HepG2 (cell line): ENCODE data around the gene GRK5. TPM values are rescaled to one million over a fixed set of nuclear protein-coding genes. Genes with fewer than 3 reads are reported as not detected.

ENCODE experiments used
- ATAC-seq: fragments of 200-7000 bp; cut with Tn5 transposase; 3 replicates; pipeline ENCODE4 v1.9.1; 2020; ENCODE audit warnings: mild to moderate bottlenecking, moderate library complexity
- BruUV-seq: library from RNA; stranded (reverse); fragments of 400-500 nt; replicated peaks from 2 replicates; lab custom pipeline; 2021; lab: Mats Ljungman, UMichigan
- CTCF ChIA-PET: fragments of 300-600 bp; formaldehyde crosslinking; extraction: SDS; loops from one replicate; lab custom pipeline; 2021; ENCODE audit warnings: low total read pairs, inconsistent platforms, low intra/inter-chr PET ratio; lab: Yijun Ruan, JAX
- POLR2A ChIA-PET: fragments of 350-600 bp; sonication (Branson Sonifier 250); formaldehyde crosslinking; loops from one replicate; lab custom pipeline; 2020; ENCODE audit warnings: antibody characterized with exemption, inconsistent platforms; lab: Yijun Ruan, JAX
- DNase-seq: peaks from one replicate; pipeline ENCODE4 v3.0.0-alpha.2; 2015; ENCODE audit warnings: low spot score
- FAIRE-seq: peaks from 3 replicates; lab custom pipeline; 2011; peaks lifted over from hg19 to GRCh38; lab: Jason Lieb, UNC
- H2AFZ ChIP-seq: one replicate; pipeline ENCODE4 v1.6.1; 2011; ENCODE audit warnings: low read length, inconsistent platforms
- H3K27ac ChIP-seq: fragments of 300-600 bp; 3 replicates; pipeline ENCODE4 v1.8.0; 2011; ENCODE audit warnings: mixed run types, mild to moderate bottlenecking, mixed read lengths, low read length, inconsistent platforms; ENCODE audit not compliant: insufficient read depth; ENCODE audit errors: extremely low read length
- H3K27me3 ChIP-seq, 2 experiments: fragments of 200-600 bp in 1 of 2; 2 replicates in 1 of 2; 3 replicates in 1 of 2; pipeline versions ENCODE4 v1.6.0 to v1.8.0; 2011; ENCODE audit warnings: low read length in 2 of 2, mild to moderate bottlenecking in 2 of 2, moderate library complexity in 2 of 2, inconsistent platforms in 1 of 2; ENCODE audit not compliant: insufficient read depth in 2 of 2, control insufficient read depth in 1 of 2
- H3K36me3 ChIP-seq, 2 experiments: fragments of 200-600 bp in 1 of 2; replicated peaks in 1 of 2; 2 replicates in 1 of 2; 3 replicates in 1 of 2; pipeline versions ENCODE4 v1.5.1 to v1.8.0; 2011; ENCODE audit warnings: low read length in 2 of 2, inconsistent platforms in 1 of 2; ENCODE audit not compliant: insufficient read depth in 2 of 2, control insufficient read depth in 1 of 2
- H3K4me1 ChIP-seq: 2 replicates; pipeline ENCODE4 v1.5.1; 2012; ENCODE audit warnings: low read length, inconsistent platforms; ENCODE audit not compliant: insufficient read depth
- H3K4me2 ChIP-seq: 2 replicates; pipeline ENCODE4 v1.6.0; 2011; ENCODE audit warnings: low read depth, low read length, inconsistent platforms
- H3K4me3 ChIP-seq, 3 experiments: fragments of 200-600 bp in 1 of 3; sonication (generic), shearing (Covaris generic) in 1 of 3; replicated peaks in 1 of 3; 2 replicates each; pipeline ENCODE4 v1.5.1; 2011 to 2016; ENCODE audit warnings: low read length in 3 of 3, inconsistent platforms in 2 of 3, low read depth in 2 of 3, mild to moderate bottlenecking in 2 of 3, control low read depth in 1 of 3, mixed read lengths in 1 of 3; ENCODE audit not compliant: insufficient read depth in 1 of 3
- H3K79me2 ChIP-seq: one replicate; pipeline ENCODE4 v1.6.1; 2011; ENCODE audit warnings: low read length, inconsistent platforms; ENCODE audit not compliant: insufficient read depth
- H3K9ac ChIP-seq: 2 replicates; pipeline ENCODE4 v1.6.0; 2011; ENCODE audit warnings: mild to moderate bottlenecking, low read depth, low read length, inconsistent platforms; ENCODE audit not compliant: insufficient read depth
- H3K9me3 ChIP-seq: 2 replicates; pipeline ENCODE4 v1.5.1; 2012; ENCODE audit warnings: mild to moderate bottlenecking, low read length
- H4K20me1 ChIP-seq: 2 replicates; pipeline ENCODE4 v1.6.0; 2011; ENCODE audit warnings: inconsistent platforms, mild to moderate bottlenecking, low read length, moderate library complexity; ENCODE audit not compliant: insufficient read depth
- AGO1 ChIP-seq: fragments of 200-400 bp; formaldehyde crosslinking; IDR thresholded peaks from 2 replicates; pipeline ENCODE4 v1.6.1; 2017; ENCODE audit warnings: mild to moderate bottlenecking, low read depth, low read length, moderate library complexity; ENCODE audit not compliant: poor library complexity, severe bottlenecking
- AHR ChIP-seq: IDR thresholded peaks from 2 replicates; pipeline ENCODE4 v1.6.1; 2018; ENCODE audit warnings: missing genetic modification reagents, missing compliant biosample characterization
- AKAP8 ChIP-seq: sonication (generic); formaldehyde crosslinking; IDR thresholded peaks from 2 replicates; pipeline ENCODE4 v1.5.1; 2020; ENCODE audit warnings: mild to moderate bottlenecking, missing genetic modification reagents
- DZIP1 ChIP-seq: sonication (generic); formaldehyde crosslinking; IDR thresholded peaks from 2 replicates; pipeline ENCODE4 v1.5.0; 2020; ENCODE audit warnings: mild to moderate bottlenecking, missing genetic modification reagents
- E2F2 ChIP-seq: sonication (generic); formaldehyde crosslinking; IDR thresholded peaks from 2 replicates; pipeline ENCODE4 v1.4.0; 2020; ENCODE audit warnings: missing genetic modification reagents, borderline replicate concordance
- ERF ChIP-seq: IDR thresholded peaks from 2 replicates; pipeline ENCODE4 v1.6.1; 2018; ENCODE audit warnings: missing biosample characterization, missing genetic modification reagents
- HMG20B ChIP-seq: conservative IDR thresholded peaks from 2 replicates; pipeline ENCODE4 v1.6.1; 2016; ENCODE audit warnings: missing genetic modification reagents, missing compliant biosample characterization
- NR0B2 ChIP-seq: sonication (generic); formaldehyde crosslinking; IDR thresholded peaks from 2 replicates; pipeline ENCODE4 v1.4.0; 2020; ENCODE audit warnings: mild to moderate bottlenecking, missing genetic modification reagents
- SOX6 ChIP-seq, 2 experiments: fragments of 450-650 bp in 1 of 2; sonication (generic) in 1 of 2; formaldehyde crosslinking in 1 of 2; IDR thresholded peaks; 2 replicates each; pipeline versions ENCODE4 v1.4.0 to v1.6.1; 2017 to 2020; ENCODE audit warnings: antibody characterized with exemption in 1 of 2, mild to moderate bottlenecking in 1 of 2, missing genetic modification reagents in 1 of 2
- ZBTB7B ChIP-seq: sonication (generic); formaldehyde crosslinking; IDR thresholded peaks from 2 replicates; pipeline ENCODE4 v1.4.0; 2020; ENCODE audit warnings: missing genetic modification reagents
- ZNF136 ChIP-seq: sonication (generic); formaldehyde crosslinking; IDR thresholded peaks from 2 replicates; pipeline ENCODE4 v1.8.1; 2022; ENCODE audit warnings: low read depth, mild to moderate bottlenecking, moderate library complexity, missing genetic modification reagents
- ZNF549 ChIP-seq: sonication (generic); formaldehyde crosslinking; IDR thresholded peaks from 2 replicates; pipeline ENCODE4 v1.5.0; 2020; ENCODE audit warnings: missing genetic modification reagents
- WGBS: methylation state at CpG from one replicate; pipeline ENCODE4 v1.1.6; 2017; ENCODE audit warnings: low lambda C conversion rate; 5-methylcytosine and 5-hydroxymethylcytosine counted together
- in situ Hi-C: cut with HindIII; loops from 2 replicates; pipeline ENCODE4 v1.10.0; 2017; ENCODE audit warnings: low pct_unique_long_range_greater_than_20kb; ENCODE audit not compliant: extremely low pct_ligation_motif_present
- intact Hi-C: fragments of 100-400 bp; cut with micrococcal nuclease; formaldehyde crosslinking; loops from one replicate; pipeline ENCODE4 v1.10.0; 2022; ENCODE audit not compliant: unreplicated experiment
- polyA plus RNA-seq, 8 experiments: library from polyadenylated mRNA; depleted of rRNA in 3 of 8; stranded (reverse) in 7 of 8; unstranded in 1 of 8; fragments of >200 nt; fragmentation: Illumina TruSeq in 4 of 8; extraction: Trizol in 4 of 8; gene quantifications; 2 replicates each; pipeline versions ENCODE4 v1.2.1 to v1.2.3, GENCODE V29; 2011 to 2016; ENCODE audit warnings: low read depth in 4 of 8, missing spikeins in 1 of 8, mixed read lengths in 1 of 8; ENCODE audit not compliant: insufficient read depth in 1 of 8
- total RNA-seq, 5 experiments: library from RNA; depleted of rRNA; stranded (reverse); fragments of >200 nt; fragmentation: Illumina TruSeq; extraction: Trizol; gene quantifications; 2 replicates each; pipeline ENCODE4 v1.2.3, GENCODE V29; 2016; ENCODE audit warnings: low read depth in 1 of 5

The GRK5 gene
- total and polyA plus RNA-seq, 2 of the 13 experiments (the other 11 are each of a cell fraction or from before 2014, with no cell fraction given) = 10.4 to 12.6 TPM

GRCh38 chr10:119489991-119490326, 282.6 kb downstream of the GRK5 start (continued):
- TF ChIP-seq SOX6 (IDR thresholded peaks at IDR 0.05) (no peak), SOX6 (CRISPR knock-in tag; IDR thresholded peaks at IDR 0.05) (0 out of 2 replicates have a peak, but pooled peaks have one; percentile 25), E2F2 (no peak), AKAP8 (no peak), NR0B2 (CRISPR knock-in tag) (no peak), HMG20B (CRISPR knock-in tag) (no peak), ZNF136 (CRISPR knock-in tag) (no peak), ZBTB7B (CRISPR knock-in tag) (0 out of 2 replicates have a peak, but pooled peaks have one; percentile 4), AHR (CRISPR knock-in tag) (no peak)
- TF ChIP-seq, all 625 proteins: peak for 3

- POLR2A ChIA-PET = no interaction called here
- Histone ChIP-seq H3K4me1 (peaks cover 31% of the 10 kb centered on the region), H2AFZ (no peak overlapping the region), H3K27ac (no peak overlapping the region), H3K9me3 (no peaks in the 10 kb centered on the region), H3K79me2 (no peaks in the 10 kb centered on the region), H3K9ac (no peak overlapping the region), H3K4me2 (no peak overlapping the region), H3K4me3 (no peak overlapping the region), H3K36me3 (no peaks in the 10 kb centered on the region), H4K20me1 (no peaks in the 10 kb centered on the region), H3K27me3 (peaks cover 0 to 12% of the 10 kb centered on the region in 2 experiments; a peak in 1 of 5 replicates)
- no peak for DNase-seq
- 34% methylated on average over 6 of the region's 6 CpGs for WGBS
- intact Hi-C loops = no loop called here
- no TSS peak for BruUV-seq
- in situ Hi-C loops = loop anchor here (5.0 kb wide), 1 partner anchor 45 kb away; no protein-coding TSS in a partner anchor
- CTCF ChIA-PET = no interaction called here
- no peak for ATAC-seq
- TF ChIP-seq DZIP1 (CRISPR knock-in tag) (no peak), ZNF549 (CRISPR knock-in tag) (no peak), ERF (CRISPR knock-in tag) (no peak), AGO1 (no peak)
- FAIRE-seq = no peak
Measured at GRCh38 chr10:119491966-119492757, 284.8 kb downstream of the GRK5 start.
